ENCODE results near the gene KRT34.

Gene KRT34

DNA sequence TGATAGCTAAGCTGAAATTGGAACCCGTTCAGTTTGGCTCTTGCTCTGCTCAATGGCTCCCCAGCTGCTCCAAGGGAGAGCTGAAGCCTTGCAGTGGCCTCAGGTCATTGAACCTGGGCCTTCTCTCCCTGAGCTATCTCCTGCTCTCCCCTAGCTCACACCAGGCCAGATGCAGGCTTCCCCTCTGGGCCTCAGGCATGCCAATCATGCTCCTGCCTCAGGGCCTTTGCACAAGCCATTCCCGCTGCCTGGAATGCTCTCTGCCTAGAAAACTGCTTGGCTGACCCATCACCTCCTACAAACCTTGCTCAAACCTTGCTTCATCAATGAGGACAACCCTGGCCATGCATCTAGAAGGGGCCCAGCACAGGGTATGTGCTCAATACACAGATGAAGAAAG lies 49.9 kb downstream of the KRT34 start:
- no peak for DNase-seq

DNA sequence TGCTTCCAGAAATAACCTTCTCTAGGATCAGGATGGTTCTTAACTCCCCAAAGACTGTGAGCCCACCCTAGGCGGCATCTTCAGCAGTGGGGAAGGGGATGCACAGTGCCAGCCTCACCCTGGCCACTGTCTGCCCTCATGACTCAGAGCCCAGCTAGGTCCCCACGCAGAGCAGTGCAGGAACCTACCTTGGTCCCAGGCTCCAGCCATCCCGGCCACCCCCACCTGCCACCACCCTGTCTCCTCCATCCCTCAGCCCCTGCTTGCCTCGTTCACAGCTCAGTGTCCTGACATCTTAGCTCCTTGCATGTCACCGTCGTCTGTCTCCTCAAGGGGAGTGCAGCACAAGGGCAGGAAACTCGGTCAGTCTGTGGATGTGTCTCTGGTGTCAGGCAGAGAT lies 50.5 kb downstream of the KRT34 start:
- no peak for DNase-seq

DNA sequence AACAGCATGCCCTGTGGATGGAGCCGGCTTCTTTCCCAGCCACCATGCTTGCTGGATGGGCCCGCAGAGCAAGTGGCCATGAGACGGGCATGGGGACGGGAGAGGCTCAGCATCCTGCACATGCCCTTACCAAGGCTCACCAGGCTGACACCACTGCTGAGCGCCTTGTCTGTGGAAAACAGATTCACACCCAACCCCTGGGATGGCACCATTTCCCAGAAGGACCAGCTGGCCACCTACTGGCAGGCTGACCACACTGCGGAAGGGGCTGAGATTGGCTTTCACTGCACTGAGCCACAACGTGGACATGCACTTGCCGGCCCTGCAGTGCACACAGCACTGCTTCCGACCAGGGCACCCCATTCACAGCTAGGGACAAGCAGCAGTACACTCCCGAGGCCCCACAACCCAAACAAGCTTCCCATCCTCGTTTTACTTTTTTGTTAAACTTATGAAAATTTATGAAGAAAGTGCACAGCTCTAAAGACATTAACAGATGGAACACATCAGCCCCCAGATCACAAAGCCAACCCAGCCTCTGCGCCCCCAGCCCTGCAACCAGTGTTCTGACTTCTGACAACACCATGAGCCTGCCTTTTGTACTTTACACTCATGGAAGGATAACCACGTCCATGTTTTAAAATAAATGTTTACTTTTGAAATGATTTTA lies 52.7 kb downstream of the KRT34 start:
- peak; percentile 18 for DNase-seq

DNA sequence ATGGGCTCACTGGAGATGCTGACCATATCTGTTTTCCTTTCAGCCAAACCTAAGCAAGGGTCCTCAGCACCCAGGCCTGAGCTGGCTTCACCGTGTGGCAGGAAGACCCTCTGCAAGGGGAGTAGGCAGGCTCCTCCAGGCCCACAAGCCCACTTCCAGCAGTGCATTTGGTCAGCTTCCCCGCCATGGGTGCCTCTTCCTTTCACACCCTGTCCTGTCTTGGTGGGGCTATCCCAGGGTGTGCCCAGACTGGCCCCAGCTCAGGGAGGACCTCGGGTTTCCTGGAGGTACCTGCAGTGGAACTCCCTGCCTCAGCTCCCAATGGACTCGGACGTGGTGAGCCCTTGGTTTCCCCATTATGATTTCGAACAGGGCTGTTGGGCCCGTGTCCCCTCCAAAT lies 53.9 kb downstream of the KRT34 start:
- no peak for DNase-seq
